GM20431 (cell line): Measurements from ENCODE around the gene SPTSSB.

ENCODE experiments used
- in situ Hi-C: fragments of 300-500 bp; cut with MseI, MboI; formaldehyde crosslinking; loops from one replicate; pipeline ENCODE4 v1.15.0; 2020; ENCODE audit warnings: low sequenced_read_pairs; ENCODE audit not compliant: unreplicated experiment

The SPTSSB gene

GRCh38 chr3:161371441-161372320 is at the start of gene SPTSSB:
Gene SPTSSB, minus strand, starts transcription at chr3:161371517. Its CDS starts 25,194 bp downstream, at chr3:161346323.
- in situ Hi-C loops = no loop called here

- in situ Hi-C loops = loop anchor here (25.0 kb wide), 2 partner anchors 133 to 458 kb away; no protein-coding TSS in a partner anchor
Observed at GRCh38 chr3:161420746-161421145, 49.4 kb upstream of the SPTSSB start.

GRCh38 chr3:161419555-161420333 is 48.4 kb upstream of the SPTSSB start:
- in situ Hi-C loops = loop anchor here (25.0 kb wide), 2 partner anchors 132 to 457 kb away; no protein-coding TSS in a partner anchor

GRCh38 chr3:161415506-161416231 is 44.4 kb upstream of the SPTSSB start:
- in situ Hi-C loops = loop anchor here (25.0 kb wide), 2 partner anchors 128 to 453 kb away; no protein-coding TSS in a partner anchor

- in situ Hi-C loops = loop anchor here (25.0 kb wide), 2 partner anchors 128 to 453 kb away; no protein-coding TSS in a partner anchor
Observed at GRCh38 chr3:161414907-161415306, 43.6 kb upstream of the SPTSSB start.

- in situ Hi-C loops = loop anchor here (25.0 kb wide), 2 partner anchors 127 to 452 kb away; no protein-coding TSS in a partner anchor
Observed at GRCh38 chr3:161413855-161414210, 42.5 kb upstream of the SPTSSB start.

- in situ Hi-C loops = loop anchor here (25.0 kb wide), 2 partner anchors 126 to 451 kb away; no protein-coding TSS in a partner anchor
Observed at GRCh38 chr3:161413127-161413854, 42.0 kb upstream of the SPTSSB start.

GRCh38 chr3:161412123-161412522 is 40.8 kb upstream of the SPTSSB start:
- in situ Hi-C loops = loop anchor here (25.0 kb wide), 2 partner anchors 125 to 450 kb away; no protein-coding TSS in a partner anchor

- in situ Hi-C loops = loop anchor here (25.0 kb wide), 2 partner anchors 123 to 448 kb away; no protein-coding TSS in a partner anchor
Observed at GRCh38 chr3:161409858-161410257, 38.5 kb upstream of the SPTSSB start.

GRCh38 chr3:161409069-161409468 is 37.8 kb upstream of the SPTSSB start:
- in situ Hi-C loops = loop anchor here (25.0 kb wide), 2 partner anchors 122 to 447 kb away; no protein-coding TSS in a partner anchor

- in situ Hi-C loops = loop anchor here (25.0 kb wide), 2 partner anchors 120 to 445 kb away; no protein-coding TSS in a partner anchor
Observed at GRCh38 chr3:161406594-161407555, 35.6 kb upstream of the SPTSSB start.

GRCh38 chr3:161405836-161406235 is 34.5 kb upstream of the SPTSSB start:
- in situ Hi-C loops = loop anchor here (25.0 kb wide), 2 partner anchors 119 to 444 kb away; no protein-coding TSS in a partner anchor

- in situ Hi-C loops = loop anchor here (25.0 kb wide), 2 partner anchors 118 to 443 kb away; no protein-coding TSS in a partner anchor
Observed at GRCh38 chr3:161405087-161405486, 33.8 kb upstream of the SPTSSB start.

- in situ Hi-C loops = loop anchor here (25.0 kb wide), 2 partner anchors 116 to 441 kb away; no protein-coding TSS in a partner anchor
Observed at GRCh38 chr3:161403251-161403650, 31.9 kb upstream of the SPTSSB start.

- in situ Hi-C loops = loop anchor here (25.0 kb wide), 2 partner anchors 114 to 439 kb away; no protein-coding TSS in a partner anchor
Observed at GRCh38 chr3:161401389-161401788, 30.1 kb upstream of the SPTSSB start.

- in situ Hi-C loops = loop anchor here (25.0 kb wide), 2 partner anchors 113 to 438 kb away; no protein-coding TSS in a partner anchor
Observed at GRCh38 chr3:161400650-161401049, 29.3 kb upstream of the SPTSSB start.
